Naive thymus-derived CD8-positive, alpha-beta T cell (primary cell): ENCODE measurements around the gene CBX5. TPM values are rescaled to one million over a fixed set of nuclear protein-coding genes. Genes with fewer than 3 reads are reported as not detected.

ENCODE experiments used
- ATAC-seq, 2 donors: fragments of 150-1000 bp; cut with Tn5 transposase in 1 of 2; sonication (Bioruptor Pico), chemical (Tn5 transposase) in 1 of 2; 1 replicate in 1 of 2; 2 replicates in 1 of 2; pipeline ENCODE4 v1.10.0; 2021; ENCODE audit warnings: mild to moderate bottlenecking in 2 of 2, moderate library complexity in 2 of 2
- POLR2A ChIA-PET: fragments of 350-600 bp; sonication (Branson Sonifier 250); formaldehyde crosslinking; loops from one replicate; lab custom pipeline; 2021; ENCODE audit warnings: antibody characterized with exemption; lab: Charles Lee
- DNase-seq, 10 donors: peaks; one replicate each; pipeline versions ENCODE4 v3.0.0 to v3.0.0-alpha.2; 2020 to 2022
- H3K27ac Mint-ChIP-seq, 10 donors: one replicate each; pipeline ENCODE4 v1.8.0; 2020 to 2022; ENCODE audit warnings: mild to moderate bottlenecking in 10 of 10, mixed read lengths in 10 of 10, moderate library complexity in 4 of 10, inconsistent platforms in 1 of 10
- H3K27me3 Mint-ChIP-seq, 5 donors: one replicate each; pipeline ENCODE4 v1.8.0; 2021 to 2022; ENCODE audit warnings: mixed read lengths in 5 of 5
- H3K36me3 Mint-ChIP-seq, 3 donors: one replicate each; pipeline ENCODE4 v1.8.0; 2020 to 2022; ENCODE audit warnings: mixed read lengths in 3 of 3, mild to moderate bottlenecking in 2 of 3, inconsistent platforms in 1 of 3
- H3K4me1 Mint-ChIP-seq, 4 donors: one replicate each; pipeline ENCODE4 v1.8.0; 2021 to 2022; ENCODE audit warnings: mixed read lengths in 4 of 4
- H3K4me3 Mint-ChIP-seq, 10 donors: one replicate each; pipeline ENCODE4 v1.8.0; 2020 to 2022; ENCODE audit warnings: mild to moderate bottlenecking in 10 of 10, mixed read lengths in 10 of 10, moderate library complexity in 6 of 10, inconsistent platforms in 1 of 10
- H3K9me3 Mint-ChIP-seq, 9 donors: one replicate each; pipeline ENCODE4 v1.8.0; 2020 to 2022; ENCODE audit warnings: mixed read lengths in 9 of 9, mild to moderate bottlenecking in 3 of 9, inconsistent platforms in 1 of 9, moderate library complexity in 1 of 9
- polyA plus RNA-seq, 3 donors: library from polyadenylated mRNA; unstranded; fragments of 300-500 nt; fragmentation: Illumina TruSeq; gene quantifications; one replicate each; pipeline ENCODE4 v1.2.3, GENCODE V29; 2021
- total RNA-seq, 8 experiments: library from RNA in 2 of 8; stranded (reverse) in 2 of 8; gene quantifications; one replicate each; pipeline ENCODE4 v1.2.3 and lab custom pipeline; 2021 to 2026

Gene CBX5
- total and polyA plus RNA-seq, 5 experiments from 2014 or later = 23.7 to 70.5 (median 34.4) TPM

DNA sequence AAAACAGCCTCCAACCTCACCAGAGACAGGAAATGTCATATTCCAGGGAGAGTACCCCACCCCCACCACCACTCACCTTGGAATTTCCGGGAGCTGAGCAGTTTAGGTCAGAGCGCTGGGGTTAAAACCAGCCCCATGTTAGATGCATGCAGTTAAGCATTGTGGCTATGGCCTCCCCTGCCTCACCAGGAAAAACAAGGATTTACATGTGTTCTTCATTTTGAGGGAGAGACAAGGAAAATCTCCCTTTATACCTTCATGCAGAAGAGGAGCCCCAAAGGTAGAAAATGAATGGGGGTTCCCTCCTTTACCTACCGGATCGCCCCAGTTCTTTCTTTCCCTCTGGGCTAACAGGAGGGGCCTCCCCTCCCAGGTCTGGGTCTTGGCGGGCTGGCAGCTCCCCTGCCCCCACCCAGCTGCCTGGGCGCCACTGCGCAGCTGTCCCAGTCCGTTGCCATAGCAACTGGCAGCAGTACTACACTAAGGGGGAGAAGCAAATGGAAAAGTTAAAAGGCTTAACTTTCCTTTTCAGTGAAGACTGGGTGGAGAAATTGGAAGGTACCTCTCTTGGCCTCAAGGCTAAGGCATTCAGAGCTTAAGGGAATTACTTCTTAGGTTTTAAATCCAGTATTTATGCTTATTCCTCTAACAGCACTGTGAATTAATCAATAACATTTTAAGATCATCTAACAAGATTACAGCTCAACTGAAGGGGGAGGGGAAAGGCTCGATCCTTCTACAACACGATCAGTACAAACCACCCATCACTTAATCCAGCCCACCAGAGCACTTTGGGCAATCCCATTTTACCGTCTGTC, 20.5 kb downstream of the CBX5 start:
- Mint-ChIP-seq H3K27ac (peak overlapping the region; percentile 72 to 92 (median 88)), H3K9me3 (no peaks in the 10 kb centered on the region), H3K27me3 (no peaks in the 10 kb centered on the region), H3K36me3 (peaks cover 4 to 28% (median 19%) of the 10 kb centered on the region in 3 donors), H3K4me1 (peaks cover 7 to 37% (median 22%) of the 10 kb centered on the region in 4 donors), H3K4me3 (peak overlapping the region; percentile 72 to 87 (median 82))
- ATAC-seq (peak; percentile 96 to 97), DNase-seq (peak in 9 of 10 donors; percentile 55 to 87 (median 69))
- POLR2A ChIA-PET = interaction anchor here (0.5 to 3.8 kb wide), 5 partner anchors 12 to 467 kb away, joined by 3 to 32 read pairs (median 3); partner anchors contain the start of genes CBX5 and HNRNPA1

GRCh38 chr12:54258201-54258681, 21.7 kb downstream of the CBX5 start:
- ATAC-seq (no peak), DNase-seq (no peak)
- peaks cover 7 to 37% (median 22%) of the 10 kb centered on the region in 4 donors for H3K4me1 Mint-ChIP-seq
- no peaks in the 10 kb centered on the region for H3K27me3 Mint-ChIP-seq
- H3K9me3 Mint-ChIP-seq = no peaks in the 10 kb centered on the region
- POLR2A ChIA-PET = interaction anchor here (0.7 to 3.8 kb wide), 2 partner anchors 14 to 22 kb away, joined by 3 to 32 read pairs; partner anchors contain the start of genes CBX5 and HNRNPA1
- H3K4me3 Mint-ChIP-seq = peak overlapping the region in 2 of 10 donors; percentile 41 to 74
- peaks cover 4 to 36% (median 21%) of the 10 kb centered on the region in 3 donors for H3K36me3 Mint-ChIP-seq
- peak overlapping the region in 4 of 10 donors; percentile 20 to 71 (median 26) for H3K27ac Mint-ChIP-seq

DNA sequence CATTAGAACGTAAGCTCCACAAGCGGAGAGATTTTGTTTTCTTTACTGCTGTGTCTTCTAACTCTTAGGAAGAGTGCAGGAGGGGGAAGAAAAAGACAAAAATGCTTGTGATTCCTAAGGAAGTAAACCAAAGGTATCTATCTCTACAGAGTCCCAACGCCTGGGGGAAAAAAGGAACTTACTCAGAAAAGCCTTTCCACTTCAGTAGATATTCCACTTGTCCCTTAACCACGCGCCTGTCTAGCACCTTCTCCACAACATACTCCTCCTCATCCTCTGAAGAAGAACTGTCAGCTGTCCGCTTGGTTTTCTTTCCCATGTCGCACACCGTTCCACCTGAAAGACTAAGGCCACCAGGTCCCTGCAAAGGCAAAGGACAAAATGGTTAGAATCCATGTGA, 22.6 kb downstream of the CBX5 start:
- Mint-ChIP-seq H3K9me3 (no peaks in the 10 kb centered on the region), H3K4me1 (peaks cover 7 to 37% (median 21%) of the 10 kb centered on the region in 4 donors), H3K27ac (peak overlapping the region in 1 of 10 donors; percentile 78), H3K36me3 (peaks cover 4 to 43% (median 21%) of the 10 kb centered on the region in 3 donors), H3K27me3 (no peaks in the 10 kb centered on the region), H3K4me3 (no peak overlapping the region)
- no peak for DNase-seq
- no peak for ATAC-seq
- POLR2A ChIA-PET = interaction anchor here (3.8 kb wide), 1 partner anchor 23 kb away, joined by 32 read pairs; the partner anchor contains the start of genes CBX5 and HNRNPA1

DNA sequence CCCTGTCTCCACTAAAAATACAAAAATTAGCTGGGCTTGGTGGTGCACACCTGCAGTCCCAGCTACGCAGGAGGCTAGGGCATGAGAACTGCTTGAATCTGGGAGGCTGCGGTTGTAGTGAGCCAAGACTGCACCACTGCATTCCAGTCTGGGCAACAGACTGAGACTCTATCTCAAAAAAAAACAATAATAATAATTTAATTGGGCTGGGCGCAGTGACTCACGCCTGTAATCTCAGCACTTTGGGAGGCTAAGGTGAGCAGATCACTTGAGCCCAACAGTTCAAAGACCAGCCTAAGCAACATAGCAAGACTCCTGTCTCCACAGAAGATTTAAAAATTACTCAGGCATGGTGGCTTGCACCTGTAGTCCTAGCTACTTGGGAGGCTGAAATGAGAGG, 26.7 kb downstream of the CBX5 start:
- Mint-ChIP-seq H3K27ac (no peak overlapping the region), H3K4me3 (no peak overlapping the region), H3K27me3 (no peaks in the 10 kb centered on the region), H3K36me3 (peaks cover 8 to 79% (median 27%) of the 10 kb centered on the region in 3 donors), H3K9me3 (no peaks in the 10 kb centered on the region), H3K4me1 (peaks cover 10 to 25% (median 13%) of the 10 kb centered on the region in 4 donors)
- POLR2A ChIA-PET = interaction anchor here (0.7 to 4.1 kb wide), 3 partner anchors 26 to 501 kb away, joined by 3 to 24 read pairs (median 8); partner anchors contain the start of genes CBX5 and HNRNPA1
- DNase-seq (no peak), ATAC-seq (no peak)

DNA sequence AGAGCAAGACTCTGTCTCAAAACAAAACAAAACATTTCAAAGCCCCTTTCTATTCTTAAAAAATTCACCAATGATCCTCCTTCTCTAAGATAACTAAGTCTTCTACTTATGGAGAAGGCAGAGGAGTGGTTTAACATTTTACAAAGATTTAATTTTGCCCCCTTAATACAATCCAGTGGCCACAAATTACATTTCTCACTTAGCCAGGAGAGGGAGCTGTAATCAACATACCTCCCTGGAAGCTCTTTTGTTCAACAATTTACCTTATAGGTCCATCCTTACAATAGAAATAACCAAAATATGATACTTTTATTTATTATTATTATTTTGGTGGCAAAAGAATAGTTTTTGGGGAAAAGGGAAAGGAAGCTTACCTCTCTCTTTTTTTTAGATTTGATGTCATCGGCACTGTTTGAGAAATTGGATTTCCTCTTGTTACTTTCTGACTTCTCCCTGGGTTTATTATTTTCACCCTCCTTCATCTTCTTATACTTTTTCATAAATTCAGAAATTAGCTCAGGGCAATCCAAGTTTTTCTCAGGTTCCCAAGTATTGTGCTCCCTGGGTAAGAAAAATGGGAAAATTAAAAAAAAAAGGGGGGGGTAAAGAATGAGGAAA, 28.1 kb downstream of the CBX5 start:
- Mint-ChIP-seq H3K27ac (no peak overlapping the region), H3K9me3 (no peaks in the 10 kb centered on the region), H3K4me3 (no peak overlapping the region), H3K27me3 (no peaks in the 10 kb centered on the region), H3K4me1 (peaks cover 7 to 17% (median 8%) of the 10 kb centered on the region in 4 donors), H3K36me3 (peaks cover 8 to 82% (median 26%) of the 10 kb centered on the region in 3 donors)
- ATAC-seq (peak; percentile 67 to 76), DNase-seq (peak in 5 of 10 donors; percentile 22 to 61 (median 44))
- POLR2A ChIA-PET = interaction anchor here (0.7 to 4.1 kb wide), 8 partner anchors 11 to 1418 kb away, joined by 3 to 24 read pairs (median 4); partner anchors contain the start of genes CBX5, COPZ1 and HNRNPA1

DNA sequence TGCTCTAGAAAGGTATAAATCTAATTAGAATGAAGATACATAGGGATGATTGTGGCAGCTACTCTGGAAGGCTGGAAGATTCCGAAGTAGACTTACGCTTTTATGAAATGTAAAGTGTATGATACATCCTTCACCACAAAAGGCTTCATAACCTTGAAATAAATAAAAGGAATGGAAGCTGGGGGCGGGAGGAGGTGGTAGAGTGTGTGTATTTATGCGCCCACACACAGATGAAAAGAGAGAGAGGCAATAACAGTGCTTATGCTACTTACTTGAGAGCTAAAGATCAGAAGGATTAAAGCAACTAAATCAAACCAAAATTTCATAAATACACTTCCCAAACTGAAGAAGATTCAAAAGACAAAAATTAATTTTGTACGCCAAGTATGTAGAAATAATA, 30.4 kb downstream of the CBX5 start:
- no peaks in the 10 kb centered on the region for H3K27me3 Mint-ChIP-seq
- POLR2A ChIA-PET = interaction anchor here (0.6 to 0.7 kb wide), 2 partner anchors 87 to 244 kb away, joined by 4 to 6 read pairs; no protein-coding TSS in a partner anchor
- H3K4me3 Mint-ChIP-seq = peak overlapping the region in 1 of 10 donors; percentile 12
- DNase-seq = no peak
- ATAC-seq = no peak
- H3K27ac Mint-ChIP-seq = peak overlapping the region in 6 of 10 donors; percentile 16 to 87 (median 58)
- H3K4me1 Mint-ChIP-seq = peaks cover 7 to 17% (median 8%) of the 10 kb centered on the region in 4 donors
- peaks cover 4 to 83% (median 25%) of the 10 kb centered on the region in 3 donors for H3K36me3 Mint-ChIP-seq
- no peaks in the 10 kb centered on the region for H3K9me3 Mint-ChIP-seq

GRCh38 chr12:54246011-54246641, 33.8 kb downstream of the CBX5 start:
- Mint-ChIP-seq H3K9me3 (no peaks in the 10 kb centered on the region), H3K4me3 (no peak overlapping the region), H3K4me1 (peaks cover 6 to 18% (median 8%) of the 10 kb centered on the region in 4 donors), H3K36me3 (peaks cover 4 to 81% (median 28%) of the 10 kb centered on the region in 3 donors), H3K27me3 (no peaks in the 10 kb centered on the region), H3K27ac (peak overlapping the region in 1 of 10 donors; percentile 33)
- DNase-seq = no peak
- POLR2A ChIA-PET = no interaction called here
- no peak for ATAC-seq

DNA sequence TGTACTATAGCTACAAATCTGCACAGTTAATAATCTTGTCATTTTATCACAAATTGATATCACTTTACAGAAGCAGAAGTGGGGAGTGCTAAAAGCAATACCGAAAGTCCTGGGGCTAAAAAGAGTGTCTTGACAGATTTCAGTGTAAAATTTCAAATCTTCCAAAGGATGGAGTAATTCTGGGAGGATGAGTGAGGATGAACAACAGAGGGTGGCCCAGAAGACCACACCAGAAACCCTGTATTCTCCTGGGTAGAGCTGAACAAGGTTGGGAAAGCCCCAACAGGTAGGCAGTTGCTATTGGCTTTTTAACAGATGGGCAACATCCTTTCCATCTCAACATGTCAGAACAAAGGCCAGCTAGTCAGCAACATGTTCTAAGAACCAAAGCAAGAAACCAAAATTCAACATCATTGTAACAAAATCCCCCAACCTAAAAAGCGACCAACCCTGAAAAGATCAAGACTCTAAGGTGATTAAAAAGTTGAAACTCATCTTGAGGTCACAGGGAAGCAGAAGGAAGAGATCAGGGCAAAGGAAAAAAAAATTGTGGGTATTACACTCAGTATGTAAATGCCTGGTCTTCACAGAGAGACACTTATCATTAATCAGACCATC, 38.8 kb downstream of the CBX5 start:
- POLR2A ChIA-PET = no interaction called here
- H3K27me3 Mint-ChIP-seq = no peaks in the 10 kb centered on the region
- no peaks in the 10 kb centered on the region for H3K9me3 Mint-ChIP-seq
- no peak overlapping the region for H3K4me3 Mint-ChIP-seq
- peaks cover 0 to 74% (median 28%) of the 10 kb centered on the region in 3 donors for H3K36me3 Mint-ChIP-seq
- DNase-seq (no peak), ATAC-seq (no peak)
- peak overlapping the region in 2 of 10 donors; percentile 0 to 15 for H3K27ac Mint-ChIP-seq
- peaks cover 0 to 4% (median 1%) of the 10 kb centered on the region in 4 donors for H3K4me1 Mint-ChIP-seq

GRCh38 chr12:54240129-54240528, 39.8 kb downstream of the CBX5 start:
- POLR2A ChIA-PET = no interaction called here

GRCh38 chr12:54239620-54240019, 40.3 kb downstream of the CBX5 start:
- POLR2A ChIA-PET = interaction anchor here (0.6 kb wide), 1 partner anchor 1564 kb away, joined by 5 read pairs; no protein-coding TSS in a partner anchor
- peaks cover 0 to 4% (median 1%) of the 10 kb centered on the region in 4 donors for H3K4me1 Mint-ChIP-seq
- H3K27me3 Mint-ChIP-seq = no peaks in the 10 kb centered on the region
- ATAC-seq = no peak
- no peak for DNase-seq
- no peaks in the 10 kb centered on the region for H3K9me3 Mint-ChIP-seq
- no peak overlapping the region for H3K4me3 Mint-ChIP-seq
- H3K27ac Mint-ChIP-seq = peak overlapping the region in 1 of 10 donors; percentile 43
- peaks cover 0 to 73% (median 19%) of the 10 kb centered on the region in 3 donors for H3K36me3 Mint-ChIP-seq

More at GRCh38 chr12:54240129-54240528, 39.8 kb downstream of the CBX5 start:
- no peaks in the 10 kb centered on the region for H3K27me3 Mint-ChIP-seq
- ATAC-seq (no peak), DNase-seq (no peak)
- H3K9me3 Mint-ChIP-seq = no peaks in the 10 kb centered on the region
- H3K4me3 Mint-ChIP-seq = no peak overlapping the region
- peaks cover 0 to 4% (median 1%) of the 10 kb centered on the region in 4 donors for H3K4me1 Mint-ChIP-seq
- H3K36me3 Mint-ChIP-seq = peaks cover 0 to 75% (median 21%) of the 10 kb centered on the region in 3 donors
- H3K27ac Mint-ChIP-seq = peak overlapping the region in 1 of 10 donors; percentile 0

DNA sequence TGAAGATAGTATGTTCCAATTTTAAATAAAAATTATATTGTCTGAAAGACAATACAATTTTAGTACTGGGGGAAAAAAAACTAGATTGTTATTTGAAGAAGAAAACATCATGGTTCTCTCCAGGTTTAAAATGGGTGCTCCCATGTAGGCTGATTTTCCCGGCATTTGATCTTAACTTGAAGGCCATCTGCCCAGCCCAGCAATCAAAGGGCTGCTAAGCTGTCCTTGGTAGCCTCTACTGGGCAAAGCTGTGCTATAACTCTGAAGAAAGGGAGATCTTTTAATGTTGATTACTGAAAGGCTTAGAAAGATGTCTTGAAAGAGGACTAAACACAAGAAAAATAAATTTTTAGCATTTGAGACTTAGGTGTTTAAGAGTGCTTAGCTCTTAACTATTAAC, 41.4 kb downstream of the CBX5 start:
- Mint-ChIP-seq H3K4me3 (no peak overlapping the region), H3K36me3 (peaks cover 0 to 67% (median 16%) of the 10 kb centered on the region in 3 donors), H3K27me3 (no peaks in the 10 kb centered on the region), H3K9me3 (no peaks in the 10 kb centered on the region), H3K27ac (peak overlapping the region in 4 of 10 donors; percentile 26 to 60 (median 48)), H3K4me1 (peaks cover 0 to 4% (median 1%) of the 10 kb centered on the region in 4 donors)
- ATAC-seq = no peak
- POLR2A ChIA-PET = no interaction called here
- DNase-seq = no peak
